Esophagus (tissue), 2 donors: Measurements from ENCODE around the gene OSBPL9. TPM values are rescaled to one million over a fixed set of nuclear protein-coding genes. Genes with fewer than 3 reads are reported as not detected.

Source experiments
- H3K27ac ChIP-seq, 2 donors: one replicate each; pipeline ENCODE4 v1.5.1; 2013; ENCODE audit warnings: low read depth in 2 of 2, mild to moderate bottlenecking in 2 of 2, inconsistent platforms in 1 of 2, low read length in 1 of 2, moderate library complexity in 1 of 2
- H3K27me3 ChIP-seq, 2 donors: one replicate each; pipeline ENCODE4 v1.6.1; 2013; ENCODE audit warnings: low read length in 2 of 2, control low read depth in 1 of 2, mild to moderate bottlenecking in 1 of 2; ENCODE audit not compliant: insufficient read depth in 2 of 2, control insufficient read depth in 1 of 2
- H3K36me3 ChIP-seq, 2 donors: one replicate each; pipeline ENCODE4 v1.6.1; 2013; ENCODE audit warnings: low read length in 1 of 2; ENCODE audit not compliant: control insufficient read depth in 2 of 2, insufficient read depth in 2 of 2
- H3K4me1 ChIP-seq, 2 donors: one replicate each; pipeline ENCODE4 v1.6.1; 2013; ENCODE audit warnings: low read length in 1 of 2; ENCODE audit not compliant: control insufficient read depth in 2 of 2, insufficient read depth in 2 of 2
- H3K4me3 ChIP-seq, 2 donors: one replicate each; pipeline ENCODE4 v1.5.1; 2013; ENCODE audit warnings: low read length in 2 of 2, mild to moderate bottlenecking in 2 of 2, low read depth in 1 of 2, moderate library complexity in 1 of 2
- H3K9me3 ChIP-seq, 2 donors: one replicate each; pipeline ENCODE4 v1.6.1; 2013; ENCODE audit warnings: mild to moderate bottlenecking in 2 of 2, low read depth in 1 of 2, low read length in 1 of 2, moderate library complexity in 1 of 2; ENCODE audit not compliant: control insufficient read depth in 2 of 2, insufficient read depth in 1 of 2
- WGBS, 2 donors: extraction: QIAGEN DNeasy Blood & Tissue Kit; methylation state at CpG; one replicate each; pipeline ENCODE4 v1.1.7; 2013; 5-methylcytosine and 5-hydroxymethylcytosine counted together
- polyA plus RNA-seq, 2 donors: library from polyadenylated mRNA; stranded (reverse); fragments of 200-250 nt; gene quantifications; one replicate each; pipeline ENCODE4 v1.2.3, GENCODE V29; 2013
- donor health status: healthy with polysubstance abuse.
- donor health status: Bipolar disorder and iron deficiency.

The OSBPL9 gene
- polyA plus RNA-seq, 2 donors = 17.5 to 26.0 TPM

- H3K9me3 ChIP-seq = no peaks in the 10 kb centered on the region
- H3K4me1 ChIP-seq = no peaks in the 10 kb centered on the region
- no peaks in the 10 kb centered on the region for H3K36me3 ChIP-seq
- H3K27ac ChIP-seq = no peak overlapping the region
- no peak overlapping the region for H3K4me3 ChIP-seq
- H3K27me3 ChIP-seq = no peaks in the 10 kb centered on the region
Observed at GRCh38 chr1:51736702-51737101, 119.8 kb downstream of the OSBPL9 start.

GRCh38 chr1:51738681-51739080, 121.8 kb downstream of the OSBPL9 start:
- Histone ChIP-seq H3K27ac (no peak overlapping the region), H3K36me3 (no peaks in the 10 kb centered on the region), H3K4me1 (no peaks in the 10 kb centered on the region)

GRCh38 chr1:51740652-51741051, 123.8 kb downstream of the OSBPL9 start:
- Histone ChIP-seq H3K36me3 (no peaks in the 10 kb centered on the region), H3K4me3 (no peak overlapping the region), H3K27ac (no peak overlapping the region), H3K4me1 (no peaks in the 10 kb centered on the region), H3K9me3 (no peaks in the 10 kb centered on the region), H3K27me3 (no peaks in the 10 kb centered on the region)
- 78 to 79% methylated on average over 3 of the region's 3 CpGs for WGBS, 2 donors

More at GRCh38 chr1:51738681-51739080, 121.8 kb downstream of the OSBPL9 start:
- H3K9me3 ChIP-seq = no peaks in the 10 kb centered on the region
- no peak overlapping the region for H3K4me3 ChIP-seq
- no peaks in the 10 kb centered on the region for H3K27me3 ChIP-seq
- WGBS, 2 donors = 88 to 95% methylated on average over 3 of the region's 3 CpGs

- Histone ChIP-seq H3K27me3 (no peaks in the 10 kb centered on the region), H3K27ac (no peak overlapping the region), H3K4me1 (no peaks in the 10 kb centered on the region), H3K36me3 (no peaks in the 10 kb centered on the region), H3K9me3 (no peaks in the 10 kb centered on the region), H3K4me3 (no peak overlapping the region)
- 98% methylated on average over 1 of the region's 1 CpG for WGBS, 2 donors
Observed at GRCh38 chr1:51741121-51741681, 124.3 kb downstream of the OSBPL9 start.

- no peaks in the 10 kb centered on the region for H3K9me3 ChIP-seq
- H3K27me3 ChIP-seq = no peaks in the 10 kb centered on the region
- no peak overlapping the region for H3K4me3 ChIP-seq
- 86% methylated on average over 4 of the region's 4 CpGs for WGBS, 2 donors
- H3K27ac ChIP-seq = no peak overlapping the region
- H3K4me1 ChIP-seq = no peaks in the 10 kb centered on the region
- no peaks in the 10 kb centered on the region for H3K36me3 ChIP-seq
Observed at GRCh38 chr1:51744506-51745303, 127.8 kb downstream of the OSBPL9 start.

GRCh38 chr1:51745304-51745570, 128.3 kb downstream of the OSBPL9 start:
- no peak overlapping the region for H3K4me3 ChIP-seq
- no peaks in the 10 kb centered on the region for H3K27me3 ChIP-seq
- H3K9me3 ChIP-seq = no peaks in the 10 kb centered on the region
- H3K4me1 ChIP-seq = no peaks in the 10 kb centered on the region
- H3K27ac ChIP-seq = no peak overlapping the region
- H3K36me3 ChIP-seq = no peaks in the 10 kb centered on the region

GRCh38 chr1:51749151-51749550, 132.3 kb downstream of the OSBPL9 start:
- H3K27ac ChIP-seq = no peak overlapping the region
- H3K36me3 ChIP-seq = no peaks in the 10 kb centered on the region
- WGBS, 2 donors = 96 to 98% methylated on average over 3 of the region's 3 CpGs
- no peaks in the 10 kb centered on the region for H3K4me1 ChIP-seq
- peaks cover 0 to 2% of the 10 kb centered on the region in 2 donors for H3K9me3 ChIP-seq
- H3K4me3 ChIP-seq = no peak overlapping the region
- H3K27me3 ChIP-seq = no peaks in the 10 kb centered on the region

GRCh38 chr1:51750218-51750617, 133.3 kb downstream of the OSBPL9 start:
- no peak overlapping the region for H3K27ac ChIP-seq
- H3K4me3 ChIP-seq = no peak overlapping the region
- no peaks in the 10 kb centered on the region for H3K4me1 ChIP-seq
- peaks cover 0 to 2% of the 10 kb centered on the region in 2 donors for H3K9me3 ChIP-seq
- no peaks in the 10 kb centered on the region for H3K27me3 ChIP-seq
- 93 to 95% methylated on average over 3 of the region's 3 CpGs for WGBS, 2 donors
- H3K36me3 ChIP-seq = no peaks in the 10 kb centered on the region

- Histone ChIP-seq H3K9me3 (peaks cover 0 to 2% of the 10 kb centered on the region in 2 donors), H3K36me3 (no peaks in the 10 kb centered on the region), H3K27ac (no peak overlapping the region), H3K4me3 (no peak overlapping the region), H3K27me3 (no peaks in the 10 kb centered on the region), H3K4me1 (no peaks in the 10 kb centered on the region)
- WGBS, 2 donors = 100% methylated on average over 1 of the region's 1 CpG
Observed at GRCh38 chr1:51750729-51751128, 133.8 kb downstream of the OSBPL9 start.
